ENCODE data around the gene DESI1.
"Not testable (repeated sequence)": the region's sequence is repeated elsewhere in the genome, so short reads cannot be mapped to it uniquely, and the experiment has no call there.

The DESI1 gene

DNA sequence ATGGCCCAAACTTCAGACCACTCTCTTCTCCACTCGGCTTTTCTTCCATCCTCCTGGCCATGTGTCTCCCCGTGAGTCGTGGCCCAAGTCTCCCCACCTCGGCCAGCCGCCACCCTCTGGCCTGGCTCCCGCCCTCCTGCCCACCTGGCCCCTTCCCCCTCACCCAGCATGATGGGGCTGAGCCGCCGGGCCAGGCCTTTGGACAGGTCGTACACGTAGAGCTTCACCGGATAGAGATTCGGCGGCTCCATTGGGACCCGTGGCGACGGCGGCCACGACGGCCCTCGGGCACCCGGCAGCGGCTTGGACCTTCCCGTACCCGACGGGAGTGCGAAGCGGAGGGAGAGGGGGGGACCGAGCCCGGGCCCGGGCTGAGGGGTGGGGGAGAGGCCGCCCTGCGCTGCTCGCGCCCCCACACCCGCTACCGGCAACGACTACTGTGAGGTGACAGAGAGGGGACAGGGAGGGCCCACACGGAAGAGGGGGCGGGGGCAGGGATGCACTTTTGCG lies at the start of gene DESI1:
Gene DESI1, minus strand, starts transcription at position 455 of the 510 bp plus-strand sequence. Its CDS starts 204 bp downstream, at position 251.
- ATAC-seq (peak; percentile 33), DNase-seq (no peak)

DNA sequence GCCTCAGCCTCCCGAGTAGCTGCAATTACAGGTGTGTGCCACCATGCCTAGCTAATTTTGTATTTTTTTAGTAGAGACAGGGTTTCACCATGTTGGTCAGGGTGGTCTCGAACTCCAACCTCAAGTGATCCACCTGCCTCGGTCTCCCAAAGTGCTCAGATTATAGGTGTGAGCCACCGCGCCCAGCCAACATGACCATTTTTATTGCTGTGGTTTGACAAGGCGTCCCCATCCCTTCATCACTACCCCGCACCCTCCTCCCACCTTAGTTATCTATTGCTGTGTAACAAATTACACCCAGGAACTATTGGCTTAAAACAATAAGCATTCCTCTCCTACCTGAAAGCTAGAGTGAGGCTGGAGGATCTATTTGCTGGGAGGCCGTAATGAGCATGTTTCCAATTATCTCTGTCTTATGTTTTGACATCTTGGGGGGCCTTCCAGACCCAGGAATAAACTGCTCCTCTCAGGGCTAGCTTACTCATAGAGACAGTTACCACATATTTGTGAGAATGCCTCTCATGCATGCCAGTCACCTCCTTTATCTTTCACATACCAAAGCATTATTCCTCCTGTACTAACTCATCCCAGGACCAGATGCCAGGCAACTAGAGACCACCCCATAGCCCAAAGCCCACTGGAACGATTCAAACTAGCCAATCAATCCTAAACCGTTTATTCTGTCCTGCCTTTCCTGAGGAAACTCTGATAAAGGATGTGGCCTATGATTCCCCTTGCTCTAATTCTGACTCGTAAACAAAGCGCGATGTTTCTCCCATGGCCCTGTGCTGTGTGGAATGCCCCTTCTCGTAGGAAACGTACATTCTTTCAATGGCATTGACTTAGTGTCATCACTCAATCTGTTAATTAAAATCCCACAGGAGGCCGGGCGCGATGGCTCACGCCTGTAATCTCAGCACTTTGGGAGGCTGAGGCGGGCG lies 48.4 kb upstream of the DESI1 start:
- no peak for ATAC-seq
- no peak for DNase-seq

- no peak for DNase-seq
Observed at GRCh38 chr22:41664951-41665350, 44.1 kb upstream of the DESI1 start.

GRCh38 chr22:41664490-41664889 lies 43.6 kb upstream of the DESI1 start:
- DNase-seq, result no peak
- ATAC-seq, result no peak

More at GRCh38 chr22:41664951-41665350, 44.1 kb upstream of the DESI1 start:
- no peak for ATAC-seq

DNA sequence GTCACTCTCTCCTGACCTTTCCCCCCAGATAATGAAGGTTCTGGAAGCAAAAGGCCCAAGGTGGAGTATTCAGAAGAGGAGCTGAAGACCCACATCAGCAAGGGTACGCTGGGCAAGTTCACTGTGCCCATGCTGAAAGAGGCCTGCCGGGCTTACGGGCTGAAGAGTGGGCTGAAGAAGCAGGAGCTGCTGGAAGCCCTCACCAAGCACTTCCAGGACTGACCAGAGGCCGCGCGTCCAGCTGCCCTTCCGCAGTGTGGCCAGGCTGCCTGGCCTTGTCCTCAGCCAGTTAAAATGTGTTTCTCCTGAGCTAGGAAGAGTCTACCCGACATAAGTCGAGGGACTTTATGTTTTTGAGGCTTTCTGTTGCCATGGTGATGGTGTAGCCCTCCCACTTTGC lies 42.8 kb upstream of the DESI1 start:
- ATAC-seq, result not testable (repeated sequence)

DNA sequence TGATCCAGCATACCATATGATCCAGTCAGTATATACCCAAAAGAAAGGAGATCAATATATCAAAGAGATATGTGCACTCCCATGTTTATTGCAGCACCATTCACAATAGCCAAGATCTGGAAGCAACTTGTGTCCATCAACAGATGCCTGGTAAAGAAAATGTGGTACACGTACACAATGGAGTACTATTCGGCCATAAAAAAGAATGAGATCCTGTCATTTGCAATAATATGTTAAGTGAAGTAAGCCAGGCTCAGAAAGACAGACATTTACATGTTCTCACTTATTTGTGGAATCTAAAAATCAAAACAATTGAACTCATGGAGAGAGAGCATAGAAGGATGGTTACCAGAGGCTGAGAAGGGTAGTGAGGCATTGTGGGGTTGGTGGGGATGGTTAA lies 40.9 kb upstream of the DESI1 start:
- DNase-seq (no peak), ATAC-seq (no peak)

More for the DNA sequence above, 42.8 kb upstream of the DESI1 start:
- DNase-seq, result not testable (repeated sequence)

- no peak for ATAC-seq
- DNase-seq, result no peak
Observed at GRCh38 chr22:41661088-41661487, 40.2 kb upstream of the DESI1 start.

- ATAC-seq, result no peak
- DNase-seq, result no peak
Observed at GRCh38 chr22:41660416-41660815, 39.6 kb upstream of the DESI1 start.

- no peak for DNase-seq
Observed at GRCh38 chr22:41659941-41660340, 39.1 kb upstream of the DESI1 start.

DNA sequence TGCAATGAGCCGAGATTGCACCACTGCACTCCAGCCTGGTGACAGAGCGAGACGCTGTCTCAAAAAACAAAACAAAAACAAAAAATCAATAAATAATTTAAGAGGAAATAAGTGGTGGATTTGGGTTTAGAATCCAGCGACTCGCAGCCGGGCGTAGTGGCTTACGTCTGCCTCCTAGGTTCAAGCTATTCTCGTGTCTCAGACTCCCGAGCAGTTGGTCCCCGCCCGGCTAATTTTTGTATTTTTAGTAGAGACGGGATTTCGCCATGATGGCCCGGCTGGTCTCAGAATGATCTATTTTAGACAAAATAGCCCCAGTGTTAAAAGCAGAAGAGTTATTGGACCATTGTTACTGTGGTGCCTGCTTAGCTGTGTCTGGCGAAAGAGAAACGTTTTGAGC lies 38.0 kb upstream of the DESI1 start:
- ATAC-seq, result no peak
- no peak for DNase-seq

More at GRCh38 chr22:41659941-41660340, 39.1 kb upstream of the DESI1 start:
- no peak for ATAC-seq

DNA sequence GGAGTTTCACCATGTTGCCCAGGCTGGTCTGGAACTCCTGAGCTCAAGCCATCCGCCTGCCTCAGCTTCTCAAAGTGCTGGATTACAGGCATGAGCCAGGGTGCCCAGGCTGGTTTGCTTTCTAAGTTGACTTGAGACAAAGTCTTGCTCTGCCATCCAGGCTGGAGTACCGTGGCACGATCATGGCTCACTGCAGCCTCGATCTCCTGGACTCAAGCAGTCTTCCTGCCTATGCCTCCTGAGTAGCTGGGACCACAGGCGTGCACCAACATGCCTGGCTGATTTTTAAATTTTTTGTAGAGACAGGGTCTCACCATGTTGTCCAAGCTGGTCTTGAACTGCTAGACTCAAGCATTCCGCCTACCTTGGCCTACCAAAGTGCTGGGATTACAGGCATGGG lies 36.9 kb upstream of the DESI1 start:
- no peak for DNase-seq
- no peak for ATAC-seq

GRCh38 chr22:41656556-41656955 lies 35.7 kb upstream of the DESI1 start:
- no peak for DNase-seq
- ATAC-seq, result no peak

GRCh38 chr22:41654322-41654721 lies 33.5 kb upstream of the DESI1 start:
- ATAC-seq (no peak), DNase-seq (no peak)

GRCh38 chr22:41650821-41651220 lies 30.0 kb upstream of the DESI1 start:
- ATAC-seq, result no peak
- DNase-seq, result no peak

GRCh38 chr22:41650229-41650628 lies 29.4 kb upstream of the DESI1 start:
- no peak for DNase-seq
- no peak for ATAC-seq

GRCh38 chr22:41648432-41648831 lies 27.6 kb upstream of the DESI1 start:
- ATAC-seq (no peak), DNase-seq (no peak)

- DNase-seq, result no peak
- ATAC-seq, result no peak
Observed at GRCh38 chr22:41647771-41648170, 26.9 kb upstream of the DESI1 start.

- DNase-seq, result no peak
- no peak for ATAC-seq
Observed at GRCh38 chr22:41642331-41643110, 21.7 kb upstream of the DESI1 start.

- no peak for DNase-seq
- no peak for ATAC-seq
Observed at GRCh38 chr22:41641854-41642253, 21.0 kb upstream of the DESI1 start.

DNA sequence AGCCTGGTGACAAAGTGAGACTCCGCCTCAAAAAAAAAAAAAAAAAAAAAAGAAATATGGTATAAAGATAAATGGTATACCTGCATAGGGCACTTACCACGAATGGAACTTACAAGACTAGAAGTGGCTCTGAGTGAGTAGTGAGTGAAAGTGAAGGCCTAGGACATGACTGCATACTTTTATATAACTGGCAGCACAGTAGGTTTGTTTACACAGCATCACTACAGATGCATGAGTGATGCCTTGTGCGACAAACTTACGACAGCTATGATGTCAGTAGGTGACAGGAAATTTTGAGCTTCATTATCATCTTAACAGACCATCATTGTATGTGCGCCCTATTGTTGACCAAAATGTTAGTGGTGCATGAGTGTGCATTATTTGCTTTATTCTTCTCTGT lies 17.9 kb upstream of the DESI1 start:
- DNase-seq, result no peak
- no peak for ATAC-seq

- ATAC-seq, result no peak
- DNase-seq, result no peak
Observed at GRCh38 chr22:41638124-41638523, 17.3 kb upstream of the DESI1 start.

DNA sequence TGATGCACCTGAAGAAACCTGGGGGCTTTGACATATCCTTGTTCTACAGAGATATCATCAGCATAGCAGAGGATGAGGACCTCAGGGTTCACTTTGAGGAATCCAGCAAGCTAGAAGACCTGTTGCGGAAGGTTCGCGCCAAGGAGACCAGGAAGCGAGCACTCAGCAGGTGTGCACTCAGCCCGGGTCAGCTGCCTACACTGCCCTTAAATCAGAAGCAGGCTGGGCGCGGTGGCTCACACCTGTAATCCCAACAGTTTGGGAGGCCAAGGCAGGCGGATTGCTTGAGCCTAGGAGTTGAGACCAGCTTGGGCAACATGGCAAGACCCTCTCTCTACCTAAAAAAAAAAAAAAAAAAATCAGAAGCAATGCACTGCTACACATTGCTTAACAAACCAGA lies 16.8 kb upstream of the DESI1 start:
- ATAC-seq, DNase-seq: not testable (repeated sequence)

GRCh38 chr22:41636467-41636866 lies 15.6 kb upstream of the DESI1 start:
- DNase-seq, result no peak

More at GRCh38 chr22:41636467-41636866, 15.6 kb upstream of the DESI1 start:
- no peak for ATAC-seq
